Measurements from ENCODE around the gene PLXDC2.

The PLXDC2 gene

DNA sequence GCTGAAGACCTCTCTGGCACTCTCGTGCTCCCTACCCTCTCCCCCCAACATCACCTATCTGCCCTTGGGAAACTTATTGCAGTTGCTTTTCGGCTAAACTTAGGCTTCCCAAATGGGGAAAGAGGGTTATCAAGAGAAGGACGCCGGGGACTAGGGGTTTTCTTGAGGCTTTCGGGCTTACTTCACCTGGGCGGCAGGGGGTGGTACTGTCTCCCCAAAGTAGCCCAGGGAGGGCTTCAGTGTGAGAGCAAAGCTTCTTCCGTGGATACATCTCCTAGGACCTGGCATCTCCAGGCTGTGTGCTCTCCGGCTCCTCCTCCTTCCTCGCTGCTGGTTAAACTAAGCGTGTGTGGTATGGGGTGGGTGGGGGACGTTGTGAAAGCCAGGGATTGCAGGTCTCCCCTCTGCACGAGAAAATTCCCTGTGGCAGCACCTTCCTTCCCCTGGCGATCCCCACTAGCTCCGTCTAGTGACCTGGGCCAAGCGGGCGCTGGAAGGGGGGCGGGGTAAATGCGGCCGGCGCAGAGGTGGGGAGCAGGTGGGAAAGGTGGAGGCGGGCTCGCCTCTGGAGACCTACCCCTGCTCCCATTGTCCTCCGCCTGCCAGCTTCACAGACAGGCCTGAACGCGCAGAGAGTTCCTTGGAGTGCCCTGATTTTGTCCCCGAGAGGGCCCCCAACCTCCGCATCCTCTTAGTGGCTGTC lies 1.1 kb downstream of the PLXDC2 start:
- no peak for DNase-seq

DNA sequence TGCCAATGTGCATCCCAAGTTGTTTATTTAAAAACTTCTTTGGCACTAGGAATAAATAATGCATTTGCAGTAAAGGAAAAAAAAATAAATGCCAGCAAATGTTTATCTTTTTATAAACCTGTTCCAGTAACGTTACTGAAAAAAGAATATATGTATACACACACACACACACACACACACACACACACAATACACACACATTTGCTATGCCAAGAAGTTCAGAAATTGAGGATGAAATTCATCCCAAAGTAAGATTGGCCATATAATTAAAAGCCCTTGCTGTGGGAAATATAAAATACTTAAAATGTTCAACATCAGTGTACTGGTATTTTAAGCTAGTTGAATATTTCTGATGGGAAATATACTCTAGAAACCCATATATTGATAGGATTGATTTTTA lies 2.6 kb downstream of the PLXDC2 start:
- no peak for DNase-seq

DNA sequence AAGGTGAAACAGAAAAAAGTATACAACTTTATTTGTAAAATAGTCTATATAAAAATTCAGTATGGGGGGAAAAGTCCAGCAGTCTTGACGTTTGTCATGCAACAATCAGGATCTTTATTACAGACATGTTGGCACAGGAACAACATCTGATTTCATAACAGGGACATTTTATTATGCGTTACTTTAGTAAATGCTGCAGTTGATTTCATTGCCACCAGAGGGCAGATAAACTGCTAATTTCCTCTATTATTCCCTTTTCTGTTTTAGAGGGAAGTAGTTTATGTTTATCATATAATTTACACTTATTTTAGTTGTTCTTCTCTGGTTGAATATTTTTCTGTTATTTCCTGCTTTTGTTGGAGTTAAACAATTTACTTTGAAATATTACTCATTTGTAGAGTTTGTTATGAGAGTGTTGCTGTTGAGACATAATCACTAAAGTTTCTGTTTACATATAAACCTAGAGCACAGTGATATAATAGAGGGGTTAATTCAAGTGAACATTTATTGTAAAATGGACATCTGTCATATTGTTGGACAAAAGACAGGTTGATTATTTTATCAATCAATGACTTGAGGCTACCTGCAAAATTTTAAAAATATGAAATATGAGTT lies 3.3 kb downstream of the PLXDC2 start:
- no peak for DNase-seq

DNA sequence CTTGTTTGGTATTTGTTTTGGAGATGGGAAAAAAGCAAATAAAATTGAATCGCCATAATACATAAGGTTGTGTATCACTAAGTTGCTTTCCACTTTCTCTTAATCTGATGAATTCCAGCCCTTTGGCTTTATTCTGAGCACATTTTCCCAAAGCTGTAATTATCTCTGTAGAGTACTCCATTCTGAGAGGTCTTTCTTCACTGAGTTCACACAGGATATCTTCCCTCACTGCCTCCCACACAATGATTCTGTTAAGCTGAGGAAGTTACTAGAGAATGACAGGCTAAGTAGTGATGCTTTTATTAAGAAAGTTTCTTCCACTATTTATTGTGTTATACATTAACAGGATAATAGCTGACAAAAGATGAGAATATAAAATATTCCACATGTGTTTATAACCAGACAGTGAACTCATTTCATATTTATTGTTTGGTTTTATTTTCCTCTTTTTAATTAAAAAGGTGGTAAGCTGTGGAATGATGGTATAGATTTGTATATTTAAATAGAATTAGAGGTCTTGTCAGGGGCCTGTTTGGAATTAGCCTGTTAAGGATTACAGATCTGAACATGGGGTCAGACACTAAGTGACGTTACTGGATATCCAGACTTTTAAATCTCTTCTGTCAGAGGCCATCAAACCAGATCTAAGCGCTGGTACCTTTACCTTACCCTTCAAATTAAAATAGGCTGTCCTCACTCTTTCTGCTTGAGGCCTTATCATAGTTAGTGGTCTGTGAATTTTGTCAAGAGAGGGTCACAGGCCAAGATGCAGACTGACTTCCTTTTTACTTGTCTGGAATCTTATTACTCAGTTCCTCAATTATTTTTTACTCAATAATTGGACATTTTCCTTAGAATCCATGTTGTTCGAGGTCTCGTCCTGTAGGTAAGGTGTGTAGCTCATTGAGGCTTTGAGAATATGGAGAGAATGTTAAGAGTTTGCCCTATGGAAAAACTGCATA lies 8.4 kb downstream of the PLXDC2 start:
- no peak for DNase-seq

DNA sequence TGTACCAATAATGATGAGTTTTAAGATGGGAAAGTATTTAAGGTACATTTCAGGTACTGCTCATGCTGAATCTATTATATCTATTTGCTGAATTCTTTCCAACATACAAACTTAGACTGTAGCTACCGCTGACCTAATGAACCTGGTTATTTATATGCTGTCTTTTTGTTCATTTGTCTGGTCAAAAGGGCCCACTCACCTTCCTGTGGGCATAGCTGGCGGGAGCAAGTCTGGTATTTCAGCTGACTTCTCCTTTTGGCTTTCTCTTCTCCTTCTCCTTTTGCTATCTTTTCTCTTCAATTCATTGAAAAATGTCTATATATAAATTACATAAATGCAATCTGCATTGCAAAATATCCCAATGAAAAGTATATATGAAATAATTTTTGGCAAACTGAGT lies 9.5 kb downstream of the PLXDC2 start:
- DNase-seq = no peak

DNA sequence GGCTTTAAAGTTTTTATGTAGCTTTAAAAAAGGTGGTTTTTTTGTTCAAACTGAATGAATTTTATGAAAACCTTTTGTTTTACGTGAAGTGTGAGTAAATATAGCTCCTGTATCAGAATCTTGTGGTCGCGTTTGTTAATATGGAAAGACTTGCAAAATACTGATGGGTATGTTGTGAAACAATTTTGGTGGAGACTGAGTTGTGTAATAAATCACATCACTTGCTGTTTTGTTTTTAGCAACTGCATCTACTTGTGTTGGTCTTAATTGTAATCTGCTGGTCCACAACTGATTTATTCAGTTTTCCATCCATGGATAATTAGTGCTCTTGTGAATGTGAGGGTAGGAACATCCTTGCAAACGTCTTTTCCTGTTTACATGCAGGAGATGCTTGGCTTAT lies 10.5 kb downstream of the PLXDC2 start:
- DNase-seq = no peak

DNA sequence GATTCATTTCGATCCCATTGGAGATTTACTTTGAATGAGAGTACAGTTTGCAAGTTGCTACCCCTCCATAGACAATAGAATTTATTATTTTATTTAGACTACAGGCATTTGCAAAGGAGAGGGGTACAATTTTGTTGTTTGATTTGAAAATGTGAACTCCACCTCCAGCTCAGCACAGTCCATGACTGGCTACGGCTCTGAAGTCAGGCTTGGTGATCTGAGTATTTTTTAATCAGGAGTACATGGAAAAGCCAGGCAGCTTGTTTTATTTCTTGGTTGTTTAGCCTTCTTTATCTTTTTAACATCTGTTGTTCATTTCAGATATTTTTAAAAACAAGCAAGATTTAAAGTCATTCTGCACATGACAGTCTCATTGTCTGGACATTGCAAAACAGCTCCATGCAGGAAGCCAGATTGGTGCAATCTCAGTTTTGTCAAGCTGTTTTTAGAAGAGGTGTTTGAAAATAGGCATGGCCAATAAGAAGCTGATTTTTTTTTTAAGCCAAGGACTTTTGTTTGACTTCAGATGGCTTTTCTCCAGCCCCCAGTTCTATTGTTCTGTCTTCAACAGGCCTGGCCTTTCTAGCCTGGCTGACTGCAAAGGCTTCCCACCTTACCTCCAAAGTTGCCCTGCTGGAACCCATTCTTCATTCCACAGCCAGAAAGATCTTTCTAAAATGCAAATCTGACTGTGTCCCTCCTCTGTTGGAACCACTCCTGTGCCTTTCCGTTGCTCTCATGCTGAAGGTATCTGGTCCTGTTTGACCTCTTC lies 12.2 kb downstream of the PLXDC2 start:
- DNase-seq = no peak

DNA sequence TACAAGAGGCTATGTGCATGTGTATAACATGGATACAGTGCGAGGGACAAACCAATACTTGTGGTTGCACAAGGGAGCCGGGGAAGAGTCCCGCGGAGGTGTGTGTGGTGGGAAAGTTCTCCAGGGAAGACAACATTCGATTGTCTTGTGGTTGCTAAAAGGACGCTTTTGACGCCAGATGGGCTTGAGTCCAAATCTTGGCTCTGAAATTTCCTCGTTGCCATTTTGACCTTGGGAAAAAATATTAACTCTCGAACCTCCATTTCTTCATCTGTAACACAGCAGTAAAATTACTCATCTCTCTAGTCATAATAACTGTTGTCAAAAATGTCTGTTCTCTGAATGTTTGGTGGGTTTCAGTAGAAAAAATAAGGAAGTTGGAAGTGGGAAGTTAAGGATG lies 16.5 kb downstream of the PLXDC2 start:
- DNase-seq = no peak

DNA sequence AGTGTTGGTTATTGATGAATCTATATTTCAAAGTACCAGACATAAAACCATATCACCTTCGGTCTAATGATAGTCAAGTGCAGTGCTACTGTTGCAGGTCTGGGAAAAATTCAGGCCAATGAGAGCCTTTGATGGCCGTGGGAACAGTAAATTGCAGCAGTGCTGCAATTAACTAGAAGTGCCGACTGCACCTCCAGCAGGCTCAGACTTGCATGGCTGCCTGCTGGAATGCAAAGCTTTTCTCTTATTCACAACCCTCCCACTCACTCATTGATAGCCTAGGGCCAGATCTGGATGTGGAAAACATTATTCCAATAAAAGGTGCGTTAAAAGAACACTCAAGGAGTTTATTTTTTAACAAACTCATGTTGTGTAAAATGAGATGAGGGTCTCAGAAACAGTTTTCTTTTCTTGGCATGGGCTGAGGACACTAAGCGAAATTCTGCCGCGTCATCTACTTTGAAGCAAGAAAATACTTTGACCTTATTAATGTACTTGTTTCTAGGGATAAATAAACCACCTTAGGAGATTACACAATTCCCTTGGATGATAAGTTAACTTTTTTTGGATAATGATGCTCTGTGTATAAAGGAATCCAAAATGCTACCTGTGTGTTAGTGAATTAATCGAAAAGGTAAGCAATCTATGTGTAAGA lies 17.1 kb downstream of the PLXDC2 start:
- DNase-seq = no peak

DNA sequence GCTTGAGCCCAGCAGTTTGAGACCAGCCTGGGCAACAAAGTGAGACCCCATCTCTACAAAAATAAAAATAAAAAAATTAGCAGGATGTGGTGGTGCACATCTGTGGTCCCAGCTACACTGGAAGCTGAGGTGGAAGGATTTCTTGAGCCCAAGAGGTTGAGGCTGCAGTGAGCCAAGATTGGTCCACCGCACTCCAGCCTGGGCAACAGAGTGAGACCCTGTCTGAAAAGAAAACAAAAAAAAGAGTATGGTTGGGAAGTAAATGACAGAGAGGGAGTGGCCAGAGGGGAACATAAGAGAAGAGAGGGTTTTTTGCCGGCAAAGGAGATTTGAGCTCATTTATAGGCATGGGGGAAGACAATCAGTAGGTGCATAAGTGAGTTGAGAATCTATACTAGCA lies 19.7 kb downstream of the PLXDC2 start:
- no peak for DNase-seq

DNA sequence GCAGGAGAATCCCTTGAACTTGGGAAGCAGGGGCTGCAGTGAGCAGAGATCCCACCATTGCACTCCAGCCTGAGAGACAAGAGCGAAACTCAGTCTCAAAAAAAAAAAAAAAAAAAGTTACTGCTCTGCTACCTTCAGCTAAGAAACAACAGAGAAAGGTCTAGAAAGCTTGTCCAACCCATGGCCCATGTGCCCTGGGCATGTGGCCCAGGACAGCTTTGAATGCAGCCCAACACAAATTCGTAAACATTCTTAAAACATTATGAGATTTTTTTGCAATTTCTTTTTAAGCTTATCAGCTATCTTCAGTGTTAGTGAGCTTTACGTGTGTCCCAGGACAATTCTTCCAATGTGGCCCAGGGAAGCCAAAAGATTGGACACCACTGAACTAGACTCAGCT lies 22.9 kb downstream of the PLXDC2 start:
- no peak for DNase-seq

DNA sequence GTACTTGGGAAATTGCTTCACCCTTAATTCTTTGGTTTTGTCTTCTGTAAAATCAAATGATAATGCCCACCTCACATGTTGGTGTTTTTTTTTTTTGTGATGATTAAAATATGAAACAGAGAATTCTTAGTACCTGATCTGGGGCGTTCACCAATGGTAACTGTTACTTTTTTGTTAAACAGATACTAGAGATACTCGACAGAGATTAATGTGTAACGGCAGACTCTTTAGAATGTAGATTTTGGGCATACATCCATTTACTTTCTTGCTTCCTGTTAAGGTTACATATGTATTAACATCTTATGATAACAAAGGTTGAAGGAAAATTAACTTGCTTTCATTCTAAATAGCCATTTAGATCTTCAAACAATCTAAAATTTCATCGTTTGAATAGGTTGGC lies 23.3 kb downstream of the PLXDC2 start:
- DNase-seq = no peak

DNA sequence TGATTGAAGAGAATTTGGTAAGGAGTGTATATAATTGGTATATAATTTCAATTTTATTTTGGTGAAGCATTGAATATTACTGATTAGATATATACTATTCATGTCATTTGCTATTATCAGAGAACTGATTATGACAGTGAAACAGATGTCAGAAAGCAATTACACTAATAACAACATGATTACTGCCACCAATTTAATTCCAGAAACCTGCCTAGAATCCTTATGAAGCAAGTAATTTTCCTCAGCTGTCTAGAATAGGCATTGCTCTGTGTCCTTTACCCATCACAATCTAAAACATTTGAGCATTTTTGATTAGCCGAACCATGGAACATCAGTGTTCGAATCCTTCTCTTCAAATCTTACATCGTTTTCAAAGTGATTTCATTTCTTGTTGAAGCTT lies 24.5 kb downstream of the PLXDC2 start:
- no peak for DNase-seq

DNA sequence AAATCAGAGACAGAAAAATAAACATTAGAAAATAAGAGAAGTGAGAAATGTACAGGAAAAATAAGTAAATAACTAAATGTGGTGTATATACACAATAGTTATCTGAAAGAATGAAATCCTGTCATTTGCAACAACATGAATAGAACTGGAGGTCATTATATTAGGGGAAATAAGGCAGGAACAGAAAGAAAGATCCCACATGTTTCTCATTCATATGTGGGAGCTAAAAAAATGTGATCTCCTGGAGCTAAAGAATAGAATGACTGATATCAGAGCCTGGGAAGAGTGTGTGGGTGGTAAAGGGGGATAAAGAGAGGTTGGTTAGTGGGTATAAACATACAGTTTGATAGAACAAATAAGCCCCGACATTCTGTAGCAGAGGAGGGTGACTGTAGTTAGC lies 27.3 kb downstream of the PLXDC2 start:
- DNase-seq = no peak

DNA sequence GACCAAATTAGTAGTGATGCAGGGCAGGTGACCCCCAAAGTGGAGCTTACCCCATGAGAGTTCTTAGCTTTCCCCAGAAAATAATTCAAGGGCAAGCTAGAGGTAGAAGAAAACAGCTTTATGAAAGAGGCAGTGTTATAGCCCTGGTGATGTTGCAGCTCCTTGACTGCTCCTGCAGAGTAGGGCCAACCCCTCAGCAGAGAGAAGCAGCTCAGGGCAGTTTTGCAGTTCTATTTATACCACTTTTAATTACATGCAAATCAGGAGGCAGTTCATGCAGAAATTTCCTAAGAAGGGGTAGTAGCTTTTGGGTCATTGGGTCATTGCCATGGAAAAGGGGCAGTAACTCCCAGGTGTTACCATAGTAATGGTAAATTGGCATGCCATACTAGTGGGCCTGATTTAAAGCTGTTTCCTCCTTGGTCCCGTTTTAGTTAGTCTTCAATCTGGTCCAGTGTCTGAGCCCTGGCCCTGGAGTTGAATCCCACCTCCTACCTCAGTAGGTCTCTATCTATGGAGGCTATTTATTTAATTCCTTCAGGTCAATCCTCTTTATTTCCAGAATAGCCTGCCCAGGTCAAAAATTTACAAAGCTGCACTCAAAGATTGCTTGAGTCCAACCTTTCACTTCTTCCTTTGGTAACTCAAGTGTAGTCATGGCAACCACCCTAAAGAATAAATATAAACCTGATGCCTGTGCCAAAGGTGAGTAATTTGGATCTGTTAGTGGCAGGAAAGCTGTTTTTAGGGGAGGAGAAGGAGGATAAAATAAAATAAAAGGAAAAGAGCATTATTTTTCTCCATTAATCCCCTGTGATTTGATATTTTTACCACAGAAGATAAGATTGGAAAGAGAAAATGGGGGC lies 29.5 kb downstream of the PLXDC2 start:
- no peak for DNase-seq

DNA sequence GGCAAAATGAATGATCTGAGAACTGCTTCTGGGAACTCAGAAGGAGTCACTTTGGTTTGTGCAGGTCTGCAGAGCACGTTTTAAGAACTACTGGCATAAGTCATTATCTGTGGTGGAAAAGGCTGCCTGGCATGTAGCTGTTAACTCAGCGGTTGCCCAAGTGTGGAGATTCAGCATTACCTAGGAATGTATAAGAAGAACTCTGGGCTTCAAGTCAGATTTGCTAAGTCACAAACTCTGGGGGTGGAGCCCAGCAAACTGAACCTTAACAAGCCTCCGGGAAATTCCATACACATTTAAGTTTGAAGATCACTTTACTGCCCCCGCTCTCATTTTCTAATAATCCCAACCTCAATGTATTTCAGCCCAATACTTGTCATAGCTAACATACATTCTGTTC lies 31.1 kb downstream of the PLXDC2 start:
- DNase-seq = no peak

DNA sequence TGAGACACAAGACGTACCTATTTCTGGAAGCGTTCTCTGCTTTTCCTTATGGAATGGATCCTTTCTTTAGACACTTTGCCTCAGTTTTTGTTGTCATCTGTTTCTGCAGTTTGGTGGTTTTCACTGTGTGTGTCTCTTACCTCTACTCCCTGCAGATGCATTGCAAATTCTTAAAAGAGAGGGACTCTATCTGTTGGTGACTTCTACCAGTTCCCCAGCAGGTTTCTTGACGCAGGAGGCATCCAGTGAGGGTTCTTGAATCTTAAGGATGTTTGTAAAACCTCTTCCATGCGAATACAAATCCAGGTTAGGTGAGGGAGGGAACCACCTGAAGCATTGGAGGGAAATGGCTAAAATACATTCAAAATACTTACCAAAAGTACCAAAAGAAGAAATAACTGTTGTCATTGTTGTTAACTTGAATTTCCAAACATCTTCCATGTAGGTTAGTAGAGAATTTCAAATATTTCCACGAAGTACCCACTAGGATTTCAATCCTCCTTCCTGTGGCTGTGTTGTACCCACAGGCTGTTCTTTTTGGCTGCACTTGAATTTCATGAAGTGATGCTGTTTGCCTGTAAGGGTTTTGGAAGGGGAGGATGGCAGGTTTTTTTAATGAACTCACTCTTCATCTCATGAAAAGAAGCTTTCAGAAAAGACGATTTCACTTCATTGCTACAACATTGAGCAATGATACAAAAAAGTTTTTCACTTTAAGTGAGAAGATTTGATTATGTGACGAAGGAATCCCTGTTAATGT lies 32.2 kb downstream of the PLXDC2 start:
- no peak for DNase-seq

DNA sequence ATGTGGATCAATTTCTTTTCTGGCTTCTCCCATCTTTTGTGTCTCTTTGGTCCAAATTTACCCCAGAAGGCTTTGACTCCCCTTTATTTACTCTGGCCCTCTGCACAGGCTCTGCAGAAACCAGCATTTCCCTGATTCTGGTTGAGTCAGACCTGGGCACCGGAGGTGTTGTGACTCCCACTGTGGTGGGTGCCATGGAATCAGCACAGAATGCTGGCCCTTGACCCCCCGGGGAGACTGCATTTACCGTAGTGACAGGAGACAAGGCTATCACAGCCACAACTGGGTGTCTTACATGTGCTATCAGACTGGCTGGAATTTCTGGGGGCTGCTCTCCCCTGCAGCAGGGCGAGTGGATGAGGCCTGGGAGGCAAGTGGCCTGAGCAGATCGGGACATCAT lies 37.6 kb downstream of the PLXDC2 start:
- no peak for DNase-seq

DNA sequence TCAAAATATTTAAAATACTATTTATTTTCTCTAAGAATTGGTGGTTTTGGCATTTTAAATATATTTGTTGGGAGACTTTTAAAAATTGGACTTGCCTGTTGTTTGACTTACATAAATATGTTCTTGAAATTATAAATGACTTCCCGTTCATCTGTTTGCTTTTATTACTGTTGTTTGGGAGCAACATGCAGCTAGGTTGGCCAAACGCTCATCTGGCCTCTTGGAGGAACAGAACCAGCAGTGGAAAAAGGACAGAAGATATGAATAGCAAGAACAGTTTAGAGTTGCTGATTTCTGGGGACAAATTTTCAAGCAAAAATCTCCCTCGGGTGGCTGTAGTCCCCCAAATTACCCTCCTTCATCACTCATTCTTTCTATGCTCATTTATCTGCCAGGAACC lies 41.6 kb downstream of the PLXDC2 start:
- DNase-seq = no peak

DNA sequence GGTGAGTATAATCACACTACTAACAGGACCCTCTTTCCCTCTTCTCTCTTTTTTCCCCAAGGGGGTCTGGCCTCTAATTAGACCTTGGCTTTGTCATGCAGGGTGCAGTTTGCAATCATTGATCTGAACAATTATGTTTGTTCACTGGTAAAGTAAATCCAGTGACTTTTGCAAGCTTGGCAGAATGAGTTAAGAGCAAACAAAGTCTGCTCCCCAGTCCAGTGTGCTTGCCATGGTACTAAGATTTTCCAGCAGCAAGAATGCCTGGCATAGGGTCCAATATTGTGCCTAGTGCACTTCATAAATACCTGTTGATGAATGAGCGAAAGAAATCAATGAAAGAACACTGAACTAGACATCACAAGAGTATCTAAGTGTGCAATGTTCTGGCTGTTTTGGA lies 43.9 kb downstream of the PLXDC2 start:
- DNase-seq = no peak

Measured in NCI-H510A (cell line).